IPS-NIHi7 (cell line): ENCODE measurements around the gene AMMECR1.

Experiments
- DNase-seq: peaks from one replicate; pipeline ENCODE4 v3.0.0; 2012; ENCODE audit warnings: mixed read lengths; ENCODE audit errors: extremely low spot score

Gene AMMECR1

GRCh38 chrX:110212299-110212698 lies 105.6 kb downstream of the AMMECR1 start:
- DNase-seq: peak; percentile 21

DNA sequence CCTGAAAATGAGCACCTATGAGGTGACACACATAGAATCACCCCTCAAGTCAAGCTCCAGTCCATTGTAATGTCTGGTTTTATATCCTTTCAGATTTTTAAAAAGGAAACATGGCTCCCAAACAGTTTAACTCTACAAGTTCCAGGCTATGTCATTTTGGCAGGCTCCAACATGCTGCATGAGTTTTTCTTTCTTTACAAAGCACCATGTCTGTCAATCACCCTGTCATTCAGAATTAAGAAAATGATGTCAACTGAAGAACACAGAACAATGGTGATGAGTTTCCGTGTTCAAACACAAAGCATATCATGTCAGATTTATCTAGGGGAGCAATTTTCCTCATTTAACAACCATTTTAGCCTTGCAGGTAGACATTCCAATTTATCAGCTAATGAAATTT lies 106.5 kb downstream of the AMMECR1 start:
- no peak for DNase-seq

DNA sequence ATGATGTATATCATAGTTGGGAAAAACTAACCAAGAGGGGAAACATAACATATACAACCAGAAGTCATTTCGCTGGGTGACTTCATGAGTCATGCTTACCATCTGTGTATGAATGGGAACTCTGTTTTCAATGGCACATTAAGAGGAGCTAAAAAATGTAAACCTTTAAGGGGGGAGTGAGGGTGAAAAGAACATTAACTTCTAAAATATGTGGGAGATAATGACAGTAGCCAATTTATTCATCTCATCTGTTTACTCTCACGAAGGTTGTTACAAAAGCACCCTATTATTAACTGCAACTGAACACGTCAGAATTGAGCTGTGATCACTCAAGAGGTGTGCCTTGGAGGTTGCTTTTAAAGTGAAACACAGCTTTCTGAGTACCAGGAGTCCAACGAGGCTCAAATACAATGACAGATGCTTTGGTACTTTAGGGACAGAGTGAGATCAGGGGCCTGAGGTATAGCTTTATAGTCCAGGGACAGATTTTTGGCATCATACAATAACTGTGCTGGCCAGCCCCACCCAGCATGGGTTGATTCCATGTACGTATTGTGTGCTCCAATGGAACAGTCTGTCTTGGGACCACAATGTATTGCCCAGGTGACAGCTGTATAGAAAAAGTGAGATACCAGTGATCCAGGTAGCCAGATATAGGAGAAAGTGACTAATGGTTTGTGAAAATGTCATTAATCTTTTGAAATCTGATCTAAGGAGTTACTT lies 107.3 kb downstream of the AMMECR1 start:
- DNase-seq: no peak

- no peak for DNase-seq
Measured at GRCh38 chrX:110208092-110208491, 109.8 kb downstream of the AMMECR1 start.

- no peak for DNase-seq
Measured at GRCh38 chrX:110204986-110205385, 112.9 kb downstream of the AMMECR1 start.

DNA sequence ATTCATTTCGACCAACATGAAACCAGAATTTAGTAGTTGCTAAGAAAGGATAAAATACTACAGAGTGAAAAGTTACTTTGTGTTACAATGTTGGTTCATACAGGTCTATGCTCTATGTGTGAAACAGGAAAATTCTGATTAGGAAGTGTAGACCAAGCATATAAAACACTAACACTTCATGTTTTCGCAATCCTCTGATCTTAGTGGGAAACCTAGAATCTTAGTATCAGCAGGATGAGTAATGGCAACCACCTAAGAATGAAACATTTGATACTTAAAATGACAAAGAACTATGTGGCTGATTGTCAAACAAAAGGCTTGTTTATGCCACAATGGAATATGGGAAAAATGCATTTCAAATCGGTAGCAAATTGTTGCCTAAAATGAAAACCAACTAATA lies 116.1 kb downstream of the AMMECR1 start:
- DNase-seq: no peak

GRCh38 chrX:110194977-110195376 lies 122.9 kb downstream of the AMMECR1 start:
- no peak for DNase-seq

DNA sequence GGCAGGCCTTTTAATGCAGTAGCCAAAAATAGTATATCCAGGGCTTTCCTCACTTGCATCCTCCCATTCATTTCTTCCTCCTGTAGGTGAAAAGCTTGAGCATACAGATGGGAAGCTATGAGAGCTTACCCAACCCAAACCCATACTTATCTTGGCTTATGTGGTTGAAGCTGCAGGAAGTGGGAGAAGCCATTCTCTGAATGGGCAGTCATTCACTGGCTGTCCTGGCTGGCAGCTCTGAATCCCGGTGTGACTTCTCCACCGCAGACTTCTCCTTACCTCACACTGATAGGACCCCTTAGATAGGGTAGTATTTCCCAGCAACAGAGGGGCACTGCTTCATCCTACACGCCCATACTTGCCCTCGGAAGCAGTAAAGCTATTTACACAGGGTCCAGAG lies 125.4 kb downstream of the AMMECR1 start:
- DNase-seq: no peak

DNA sequence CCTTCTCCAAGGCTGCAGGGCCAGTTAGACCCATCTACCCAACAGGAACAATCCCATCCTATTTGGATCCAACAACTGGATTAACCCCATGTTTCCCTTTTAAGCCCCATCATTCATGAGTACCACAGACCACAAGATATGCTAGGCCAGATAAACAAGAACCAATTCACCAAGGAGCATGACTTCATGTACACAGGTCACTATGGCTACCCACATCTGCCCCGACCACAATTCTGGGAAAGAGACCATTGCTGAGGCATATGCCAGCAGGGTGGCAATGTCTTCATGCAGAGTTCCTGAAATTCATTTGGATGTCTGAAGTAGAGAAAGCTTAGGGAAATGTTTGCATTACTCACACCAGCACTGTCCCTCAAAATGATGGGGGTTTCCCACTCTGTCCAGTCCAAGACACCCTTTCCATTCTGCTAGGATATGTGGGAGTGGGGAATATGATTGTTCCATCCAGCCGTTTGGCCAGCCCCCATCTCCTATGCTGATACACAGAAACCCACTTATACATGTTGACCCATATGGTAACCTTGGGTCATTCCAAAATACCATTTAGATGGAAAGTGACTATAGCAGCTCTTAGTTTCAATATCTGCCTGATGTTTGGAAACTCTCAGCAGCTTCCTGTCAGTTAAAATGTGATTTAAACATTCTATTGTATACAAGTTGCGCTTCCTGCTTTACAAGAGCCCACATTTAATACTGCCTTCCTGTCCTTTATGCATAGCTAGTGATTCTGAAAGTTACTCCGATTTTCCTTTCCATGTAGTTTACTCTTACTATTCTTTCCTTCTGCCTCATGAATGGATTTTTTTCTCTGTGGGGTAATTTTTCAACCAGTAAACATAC lies 129.0 kb downstream of the AMMECR1 start:
- no peak for DNase-seq

DNA sequence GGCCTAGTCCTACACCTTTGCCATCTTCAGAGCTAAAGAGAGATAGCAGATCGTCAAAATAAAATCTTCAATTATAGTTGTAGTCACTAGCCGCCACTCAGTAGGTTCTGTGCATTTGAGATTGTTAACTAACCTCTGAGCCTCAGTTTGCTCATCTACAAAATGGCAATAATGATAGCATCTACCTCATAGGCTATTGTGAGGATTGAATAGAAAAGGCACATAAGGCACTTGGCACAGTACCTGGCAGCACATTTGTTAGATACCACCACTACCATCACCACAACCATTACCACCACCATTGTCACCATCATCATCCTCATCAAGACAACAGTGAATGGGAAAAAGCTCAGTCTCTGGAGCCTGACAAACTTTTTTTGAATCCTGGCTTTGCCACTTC lies 134.6 kb downstream of the AMMECR1 start:
- DNase-seq: no peak

DNA sequence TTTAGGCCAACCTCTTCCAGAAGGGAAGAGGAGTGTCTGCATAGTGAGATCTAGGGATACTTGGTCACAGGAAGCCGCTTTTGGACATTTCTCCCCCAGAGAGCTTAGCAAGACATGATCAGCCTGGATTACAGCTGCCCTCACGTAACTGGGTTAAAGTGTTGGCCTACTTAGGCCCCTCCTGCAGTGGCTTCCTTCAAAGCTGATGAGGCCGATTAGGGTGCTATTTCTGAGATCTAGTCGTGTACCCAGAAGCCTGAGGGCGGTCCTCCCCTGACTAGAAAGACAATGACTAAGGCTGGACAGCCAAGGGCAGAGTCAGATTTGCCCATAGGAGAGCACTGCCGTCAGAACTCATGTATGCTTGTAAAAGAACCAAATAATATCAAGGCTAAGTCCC lies 135.0 kb downstream of the AMMECR1 start:
- no peak for DNase-seq

- no peak for DNase-seq
Measured at GRCh38 chrX:110182362-110182761, 135.5 kb downstream of the AMMECR1 start.

GRCh38 chrX:110181459-110182137 lies 136.3 kb downstream of the AMMECR1 start:
- DNase-seq: no peak

DNA sequence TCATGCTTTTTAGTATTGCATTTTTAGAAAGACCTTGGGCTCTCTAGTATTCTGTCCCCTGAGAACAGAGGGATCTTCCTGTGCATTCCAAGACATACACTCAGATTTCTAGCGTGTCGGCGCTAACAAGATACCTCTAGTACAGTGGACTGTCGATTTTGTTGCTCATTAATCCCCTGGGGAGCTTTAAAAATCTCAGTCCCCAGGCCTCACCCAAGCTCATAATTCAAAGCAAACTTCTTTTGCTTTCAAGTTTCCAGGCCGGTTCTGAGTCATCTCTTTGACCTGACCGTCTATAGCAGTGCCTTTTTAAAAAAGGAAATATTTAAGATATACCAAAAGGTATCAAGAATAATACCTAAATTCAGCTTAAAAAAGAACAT lies 137.0 kb downstream of the AMMECR1 start:
- DNase-seq: no peak

DNA sequence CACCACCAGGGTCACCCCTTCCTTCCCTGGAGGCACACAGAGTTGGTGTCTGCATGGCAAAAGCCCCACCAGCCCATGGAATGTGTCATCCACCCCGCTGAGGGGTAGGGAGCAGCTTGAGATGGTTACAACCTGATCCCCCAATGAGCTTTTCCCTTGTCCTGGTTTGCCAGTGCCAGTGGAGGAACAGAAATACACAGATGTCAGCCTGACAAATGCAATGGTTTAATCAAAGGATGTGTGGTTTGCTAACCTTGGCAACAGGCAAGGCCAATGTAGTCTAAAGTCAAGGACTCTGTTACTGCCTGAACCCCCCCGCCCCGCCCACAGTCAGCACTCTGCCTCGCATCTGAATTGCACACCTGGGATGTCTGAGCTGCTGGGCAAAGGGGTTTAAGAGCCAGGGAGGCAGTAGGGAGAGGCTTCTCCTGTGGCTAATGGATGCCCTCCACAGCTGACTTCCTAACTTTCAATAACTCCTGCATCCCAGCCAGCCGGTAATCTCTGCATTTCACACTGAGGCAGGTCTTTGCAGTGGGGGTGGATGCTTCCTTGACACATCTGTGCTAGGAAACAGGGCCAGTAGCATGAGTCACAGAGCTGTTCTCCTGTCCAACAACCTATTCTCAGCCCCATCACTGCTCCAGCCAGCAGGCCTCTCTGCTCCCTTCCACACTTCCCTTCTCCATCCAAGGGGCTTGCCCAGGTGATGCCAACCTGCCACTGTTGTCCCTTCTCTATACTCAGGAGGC lies 137.5 kb downstream of the AMMECR1 start:
- DNase-seq: peak; percentile 32

DNA sequence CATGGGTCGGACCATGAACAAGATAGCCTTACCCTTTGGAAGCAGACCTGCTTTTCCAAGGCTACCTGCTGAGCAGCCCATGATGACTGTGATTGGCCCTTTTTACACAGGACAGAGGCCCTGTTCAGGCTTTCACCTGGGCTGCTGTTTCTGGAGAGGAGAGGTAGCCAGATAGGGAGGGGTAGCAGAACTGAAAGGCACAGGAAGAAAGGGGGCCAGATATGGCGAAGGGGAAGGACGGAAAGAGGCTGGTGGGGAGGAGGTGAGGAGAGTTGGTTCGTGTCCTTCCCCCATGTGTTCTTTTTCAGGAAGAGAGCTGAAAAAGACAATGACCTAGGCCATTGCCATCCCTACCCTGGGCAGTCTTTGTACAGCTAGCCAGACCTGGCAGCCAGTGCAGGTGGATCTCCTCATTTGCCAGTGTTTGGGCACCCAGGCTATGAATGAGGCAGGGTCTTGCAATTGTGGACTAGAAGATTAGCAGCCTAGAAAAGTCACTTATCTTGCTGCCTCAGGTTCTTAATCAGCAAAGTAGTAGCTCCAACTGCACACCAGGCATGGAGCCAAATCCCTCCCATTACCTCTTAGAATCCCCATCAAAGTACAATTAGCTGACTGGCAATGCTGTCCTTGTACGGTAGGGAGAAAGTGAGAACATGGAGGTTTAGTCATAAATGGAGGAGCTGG lies 139.6 kb downstream of the AMMECR1 start:
- no peak for DNase-seq

DNA sequence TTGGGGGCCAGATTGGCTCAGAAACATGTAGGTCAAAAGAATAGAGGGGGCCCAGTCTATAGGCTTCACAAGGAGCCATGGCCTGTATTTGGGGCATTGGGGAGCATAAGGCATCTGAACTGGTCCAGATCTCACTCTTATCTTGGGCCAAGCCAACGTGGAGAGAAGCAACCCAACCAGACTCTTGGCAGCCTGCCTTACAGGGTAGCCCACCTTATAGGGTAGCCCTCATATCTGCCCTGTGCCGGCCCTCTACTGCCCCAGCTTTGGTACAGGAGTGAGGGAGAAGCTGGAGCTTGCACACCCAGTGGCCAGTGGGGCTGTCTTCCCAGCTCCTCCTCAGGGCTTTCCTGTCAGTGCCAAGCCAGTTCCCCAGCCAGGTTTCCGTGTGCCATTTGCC lies 142.2 kb downstream of the AMMECR1 start:
- DNase-seq: no peak

DNA sequence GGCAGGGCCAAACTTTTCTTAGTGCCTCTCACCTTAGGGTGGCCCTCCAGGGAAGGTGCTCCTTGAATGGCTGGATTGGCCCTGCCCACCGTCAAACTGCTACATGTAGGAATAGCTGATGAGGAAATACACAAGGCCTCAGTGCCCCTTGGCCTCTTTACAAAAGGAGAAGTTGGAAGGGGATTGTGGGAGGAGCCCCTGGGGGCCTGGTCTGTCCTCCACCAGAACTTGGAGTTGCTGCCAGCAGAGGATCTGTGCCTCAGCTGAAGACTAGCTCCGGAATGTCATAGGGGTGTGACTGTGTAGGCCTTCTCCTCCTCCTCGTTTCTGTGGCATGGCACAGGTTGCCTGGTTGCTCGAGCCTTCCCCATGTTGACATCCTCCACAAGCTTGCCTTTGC lies 142.7 kb downstream of the AMMECR1 start:
- DNase-seq: no peak

DNA sequence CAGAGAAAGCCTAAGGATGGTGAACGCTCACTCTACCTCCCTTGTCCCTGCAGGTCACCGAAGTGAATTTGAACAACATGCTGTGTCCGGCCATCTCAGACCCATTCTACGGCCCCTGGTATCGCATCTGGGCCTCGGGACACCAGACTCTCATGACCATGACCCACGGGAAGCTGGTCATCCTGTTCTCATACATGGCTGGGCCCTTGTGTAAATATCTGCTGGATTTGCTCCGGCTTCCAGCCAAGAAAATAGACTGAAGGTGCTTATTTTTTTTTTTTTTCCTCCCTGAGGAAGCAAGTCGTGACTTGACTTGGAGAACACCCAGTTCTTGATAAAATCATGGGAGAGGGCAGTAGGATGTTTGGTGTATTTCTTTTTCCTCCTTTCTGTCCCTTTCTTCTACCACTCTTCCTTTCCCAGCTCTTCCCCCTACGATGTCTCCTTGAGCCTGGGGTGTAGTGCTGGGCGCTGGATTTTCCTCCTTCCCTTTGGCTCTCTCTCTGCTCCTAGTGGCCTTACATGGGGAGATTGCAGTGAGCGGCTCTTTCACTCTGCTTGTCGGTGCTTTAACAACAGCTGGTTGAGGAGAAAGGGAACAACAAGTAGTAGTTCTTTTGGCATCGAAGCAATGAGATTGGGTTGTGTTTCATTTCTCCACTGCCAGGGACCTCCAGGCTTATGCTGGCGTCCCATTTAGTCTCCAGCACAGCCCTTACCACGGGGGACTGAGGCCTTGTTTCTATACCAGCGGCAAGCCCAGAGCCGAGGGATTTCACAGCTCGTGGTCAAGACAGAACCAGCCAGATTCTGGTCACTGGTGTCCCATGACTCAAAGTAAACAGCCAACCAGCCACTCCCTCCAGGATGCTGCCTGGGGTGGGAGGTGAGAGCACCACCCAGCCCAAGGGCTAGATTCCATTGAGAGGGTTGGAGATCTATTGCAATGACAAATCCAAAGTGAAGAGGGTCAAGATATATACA lies 144.4 kb downstream of the AMMECR1 start:
- no peak for DNase-seq

DNA sequence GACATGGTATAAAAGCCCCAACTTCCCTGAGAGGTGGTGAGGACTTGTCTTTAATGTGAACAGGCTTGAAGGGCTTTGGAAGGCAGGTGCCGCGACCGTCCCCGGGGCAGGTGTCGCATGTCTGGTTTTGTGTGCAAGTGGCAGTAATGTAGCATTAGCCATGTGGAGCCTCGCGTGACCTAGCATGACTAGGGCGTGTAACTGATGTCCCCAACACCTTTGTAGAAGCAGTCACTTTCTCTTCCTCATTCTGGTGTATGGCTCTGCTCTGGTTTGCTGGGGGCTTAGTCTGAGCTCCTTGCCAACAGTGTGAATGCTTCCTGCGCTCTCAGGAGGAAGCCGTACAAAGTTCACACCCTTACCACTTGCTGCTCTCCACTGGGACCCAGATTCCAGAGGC lies 145.7 kb downstream of the AMMECR1 start:
- no peak for DNase-seq
